IPS DF 6.9 (cell line): ENCODE data around the gene RAP1GAP2.

Experiments used
- DNase-seq: peaks from one replicate; pipeline ENCODE4 v3.0.0-alpha.2; 2013; ENCODE audit warnings: low read depth, low spot score
- H3K27ac ChIP-seq: one replicate; pipeline ENCODE4 v1.5.1; 2013; ENCODE audit warnings: low read length, control low read depth
- H3K27me3 ChIP-seq: 2 replicates; pipeline ENCODE4 v1.6.1; 2013; ENCODE audit warnings: mild to moderate bottlenecking, low read length; ENCODE audit not compliant: control insufficient read depth, insufficient read depth
- H3K36me3 ChIP-seq: 2 replicates; pipeline ENCODE4 v1.6.1; 2013; ENCODE audit warnings: low read length; ENCODE audit not compliant: control insufficient read depth, insufficient read depth
- H3K4me1 ChIP-seq: 2 replicates; pipeline ENCODE4 v1.6.1; 2013; ENCODE audit warnings: low read length; ENCODE audit not compliant: control insufficient read depth, insufficient read depth
- H3K4me3 ChIP-seq: 2 replicates; pipeline ENCODE4 v1.5.1; 2013; ENCODE audit warnings: mild to moderate bottlenecking, low read length
- H3K9me3 ChIP-seq: 2 replicates; pipeline ENCODE4 v1.6.1; 2013; ENCODE audit warnings: low read length, inconsistent platforms; ENCODE audit not compliant: control insufficient read depth, insufficient read depth
- WGBS: extraction: QIAGEN DNeasy Blood & Tissue Kit; methylation state at CpG from one replicate; pipeline ENCODE4 v1.1.7; 2013; ENCODE audit warnings: mixed read lengths, missing lambda C conversion rate; ENCODE audit not compliant: insufficient read length, insufficient coverage; 5-methylcytosine and 5-hydroxymethylcytosine counted together

Gene RAP1GAP2

DNA sequence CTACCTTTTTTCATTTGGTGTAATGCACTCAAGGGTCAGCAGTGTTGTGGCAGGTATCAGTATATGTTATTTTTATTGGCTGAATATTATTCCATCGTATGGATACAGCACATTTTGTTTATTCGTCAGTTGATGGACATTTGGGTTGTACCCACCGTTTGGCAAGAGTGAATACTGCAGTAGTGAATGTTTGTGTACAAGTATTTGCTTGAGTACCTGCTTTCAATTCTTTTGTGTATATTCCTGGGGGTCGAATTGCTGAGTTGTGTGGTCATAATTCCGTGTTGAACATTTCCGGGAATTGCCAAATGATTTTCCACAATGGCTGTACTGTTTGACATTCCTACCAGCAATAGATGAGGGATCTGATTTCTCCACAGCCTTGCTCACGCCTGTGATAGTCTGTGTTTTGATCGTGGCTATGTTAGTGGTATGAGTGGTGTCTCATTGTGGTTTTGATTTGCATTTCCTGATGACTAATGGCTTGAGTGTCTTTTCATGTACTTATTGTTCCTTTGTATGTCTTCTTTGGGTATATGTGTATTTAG is 158.7 kb downstream of the RAP1GAP2 start:
- Histone ChIP-seq H3K36me3 (no peaks in the 10 kb centered on the region), H3K27ac (no peak overlapping the region), H3K4me1 (peaks cover 3% of the 10 kb centered on the region), H3K9me3 (no peaks in the 10 kb centered on the region), H3K4me3 (no peak overlapping the region), H3K27me3 (no peaks in the 10 kb centered on the region)
- DNase-seq, result no peak
- no CpG with 5 or more reads among the region's 8 CpGs for WGBS

DNA sequence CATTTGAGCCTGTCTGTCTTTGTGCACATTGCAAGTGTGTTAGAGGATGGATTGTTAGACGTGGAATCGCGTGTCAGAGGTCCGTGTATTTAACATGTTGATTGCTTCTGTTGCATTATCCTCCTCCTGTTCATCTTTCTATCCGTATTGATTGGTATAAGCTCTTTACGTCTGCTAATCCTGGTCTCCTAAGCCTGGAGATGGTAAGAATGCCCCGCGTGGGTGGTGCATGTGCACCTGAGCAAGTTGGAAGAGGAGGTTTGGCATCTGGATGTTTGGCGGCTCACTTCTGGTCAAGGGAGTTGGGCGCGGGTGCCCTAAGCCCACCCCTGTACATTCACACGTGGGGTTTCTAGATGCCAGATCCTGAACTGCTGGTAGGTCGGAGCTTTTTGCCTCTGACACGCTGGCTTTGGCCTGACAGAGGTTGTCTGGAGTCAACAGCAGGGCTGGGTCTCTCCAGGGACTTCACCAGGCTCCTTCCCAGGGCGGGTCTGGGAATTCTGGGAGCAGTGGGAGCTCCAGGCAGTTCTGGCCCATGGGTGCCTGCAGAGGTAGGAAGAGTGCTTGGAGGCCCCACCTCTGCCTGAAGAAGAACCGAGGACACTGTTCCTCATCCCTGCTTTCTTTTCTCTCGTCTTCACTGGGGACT is 159.8 kb downstream of the RAP1GAP2 start:
- Histone ChIP-seq H3K36me3 (no peaks in the 10 kb centered on the region), H3K4me1 (peaks cover 6% of the 10 kb centered on the region), H3K27me3 (no peaks in the 10 kb centered on the region), H3K4me3 (no peak overlapping the region), H3K9me3 (no peaks in the 10 kb centered on the region), H3K27ac (no peak overlapping the region)
- no CpG with 5 or more reads among the region's 17 CpGs for WGBS
- DNase-seq, result no peak

GRCh38 chr17:2957631-2958286 is 161.5 kb downstream of the RAP1GAP2 start:
- H3K4me1 ChIP-seq, result peaks cover 6% of the 10 kb centered on the region
- DNase-seq, result no peak
- no peaks in the 10 kb centered on the region for H3K27me3 ChIP-seq
- H3K36me3 ChIP-seq, result no peaks in the 10 kb centered on the region
- no CpG with 5 or more reads among the region's 12 CpGs for WGBS
- no peak overlapping the region for H3K27ac ChIP-seq
- H3K4me3 ChIP-seq, result no peak overlapping the region
- H3K9me3 ChIP-seq, result no peaks in the 10 kb centered on the region

DNA sequence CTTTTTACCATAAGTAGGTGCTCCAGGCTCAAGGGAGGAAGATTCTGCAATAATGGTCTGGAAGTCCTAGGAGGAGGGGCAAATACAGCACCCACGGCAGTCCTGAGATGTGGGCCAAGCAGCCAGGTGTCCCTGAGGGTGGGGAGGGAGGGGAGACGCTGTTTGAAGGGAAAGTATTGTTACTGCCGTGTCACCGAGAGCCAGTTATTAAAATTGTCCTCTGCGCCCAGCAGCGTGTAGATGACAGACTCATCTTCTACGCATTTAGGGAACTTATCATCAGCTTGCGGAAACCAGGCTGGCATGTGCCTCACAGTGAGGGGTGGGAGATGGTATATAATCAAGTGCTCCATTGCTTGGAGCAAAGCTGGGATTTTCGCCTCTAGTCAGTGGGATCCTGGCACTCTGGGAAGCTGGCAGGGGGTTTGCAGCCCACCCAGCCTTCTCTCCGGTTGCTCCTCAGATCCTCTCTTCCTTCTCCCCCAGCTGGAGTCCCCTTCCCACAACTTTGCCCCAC is 162.5 kb downstream of the RAP1GAP2 start:
- WGBS, result no CpG with 5 or more reads among the region's 10 CpGs

GRCh38 chr17:2959371-2960130 is 163.3 kb downstream of the RAP1GAP2 start:
- no peak for DNase-seq
- H3K4me1 ChIP-seq, result peaks cover 9% of the 10 kb centered on the region

More for the DNA sequence above, 162.5 kb downstream of the RAP1GAP2 start:
- Histone ChIP-seq H3K4me1 (peaks cover 7% of the 10 kb centered on the region), H3K27ac (no peak overlapping the region), H3K4me3 (no peak overlapping the region), H3K36me3 (no peaks in the 10 kb centered on the region), H3K27me3 (no peaks in the 10 kb centered on the region), H3K9me3 (no peaks in the 10 kb centered on the region)
- DNase-seq, result no peak

GRCh38 chr17:2961446-2961845 is 165.2 kb downstream of the RAP1GAP2 start:
- Histone ChIP-seq H3K36me3 (peaks cover 4% of the 10 kb centered on the region; the same call in 1 of the 2 replicates), H3K9me3 (no peaks in the 10 kb centered on the region), H3K4me3 (no peak overlapping the region), H3K27me3 (no peaks in the 10 kb centered on the region), H3K27ac (no peak overlapping the region), H3K4me1 (peaks cover 7% of the 10 kb centered on the region)
- DNase-seq, result no peak
- no CpG with 5 or more reads among the region's 8 CpGs for WGBS

More at GRCh38 chr17:2959371-2960130, 163.3 kb downstream of the RAP1GAP2 start:
- Histone ChIP-seq H3K9me3 (no peaks in the 10 kb centered on the region), H3K36me3 (no peaks in the 10 kb centered on the region; the same call in 1 of the 2 replicates), H3K27ac (no peak overlapping the region), H3K27me3 (no peaks in the 10 kb centered on the region), H3K4me3 (no peak overlapping the region)
- no CpG with 5 or more reads among the region's 19 CpGs for WGBS

GRCh38 chr17:2962236-2962635 is 166.0 kb downstream of the RAP1GAP2 start:
- Histone ChIP-seq H3K36me3 (peaks cover 4% of the 10 kb centered on the region; the same call in 1 of the 2 replicates), H3K27me3 (no peaks in the 10 kb centered on the region), H3K27ac (no peak overlapping the region), H3K9me3 (no peaks in the 10 kb centered on the region), H3K4me1 (peaks cover 5% of the 10 kb centered on the region), H3K4me3 (no peak overlapping the region)
- DNase-seq, result no peak
- WGBS, result no CpG with 5 or more reads among the region's 7 CpGs

DNA sequence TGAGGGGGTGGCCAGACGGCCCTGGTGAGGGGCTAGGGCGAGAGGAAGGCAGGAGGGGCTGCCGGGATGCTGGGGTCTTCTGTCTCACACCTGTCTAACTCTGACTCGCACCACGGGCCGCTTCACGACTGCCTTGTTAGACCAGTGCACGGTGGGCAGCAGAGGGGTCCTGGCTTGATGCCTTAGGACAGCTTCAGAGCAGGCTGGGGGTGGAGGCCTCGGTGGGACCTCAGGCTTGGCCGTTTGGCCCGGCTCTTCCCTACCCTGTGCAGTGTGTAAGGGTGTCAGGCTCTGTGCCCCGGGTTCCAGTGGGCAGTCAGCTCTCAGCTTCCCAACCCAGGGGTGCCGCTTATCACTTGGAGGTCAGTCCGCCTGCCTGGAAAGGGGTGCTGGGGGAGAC is 166.5 kb downstream of the RAP1GAP2 start:
- no peak for DNase-seq
- no peaks in the 10 kb centered on the region for H3K27me3 ChIP-seq
- peaks cover 4% of the 10 kb centered on the region; the same call in 1 of the 2 replicates for H3K36me3 ChIP-seq
- no CpG with 5 or more reads among the region's 14 CpGs for WGBS
- no peaks in the 10 kb centered on the region for H3K9me3 ChIP-seq
- peaks cover 5% of the 10 kb centered on the region for H3K4me1 ChIP-seq
- H3K4me3 ChIP-seq, result no peak overlapping the region
- no peak overlapping the region for H3K27ac ChIP-seq

GRCh38 chr17:2963332-2964027 is 167.2 kb downstream of the RAP1GAP2 start:
- DNase-seq, result no peak
- no peak overlapping the region for H3K4me3 ChIP-seq
- no peaks in the 10 kb centered on the region for H3K9me3 ChIP-seq
- H3K36me3 ChIP-seq, result peaks cover 4% of the 10 kb centered on the region; the same call in 1 of the 2 replicates
- H3K4me1 ChIP-seq, result peaks cover 5% of the 10 kb centered on the region
- H3K27me3 ChIP-seq, result no peaks in the 10 kb centered on the region
- H3K27ac ChIP-seq, result no peak overlapping the region
- WGBS, result no CpG with 5 or more reads among the region's 21 CpGs

DNA sequence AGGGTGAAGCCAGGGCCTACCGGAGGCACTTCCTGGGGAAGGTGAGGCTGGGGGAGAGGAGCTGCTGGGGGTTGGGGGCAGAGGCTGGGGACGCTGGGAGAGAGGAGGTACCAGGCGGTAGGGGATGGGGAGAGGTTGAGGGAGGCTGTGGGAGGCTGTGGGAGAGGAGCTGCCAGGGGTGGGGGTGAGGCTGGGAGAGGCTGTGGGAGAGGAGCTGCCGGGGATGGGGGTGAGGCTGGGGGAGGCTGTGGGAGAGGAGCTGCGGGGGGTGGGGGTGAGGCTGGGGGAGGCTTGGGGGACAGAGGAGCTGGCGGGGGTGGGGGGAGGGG is 167.8 kb downstream of the RAP1GAP2 start:
- Histone ChIP-seq H3K4me1 (peaks cover 5% of the 10 kb centered on the region), H3K4me3 (no peak overlapping the region), H3K9me3 (no peaks in the 10 kb centered on the region), H3K27ac (no peak overlapping the region), H3K36me3 (peaks cover 4% of the 10 kb centered on the region; the same call in 1 of the 2 replicates), H3K27me3 (no peaks in the 10 kb centered on the region)
- no CpG with 5 or more reads among the region's 6 CpGs for WGBS
- no peak for DNase-seq
